22Rv1 (cell line): ENCODE data around the gene CALHM6.

Experiments used
- ZFX ChIP-seq: fragments of 450-650 bp; IDR thresholded peaks from 2 replicates; pipeline ENCODE4 v1.6.1; 2017; ENCODE audit warnings: antibody characterized with exemption, borderline replicate concordance
- TF ChIP-seq, protein P1 (sequence below): fragments of 450-650 bp; IDR thresholded peaks from 2 replicates; pipeline ENCODE4 v1.5.1; 2017; ENCODE audit warnings: mild to moderate bottlenecking

DNA sequence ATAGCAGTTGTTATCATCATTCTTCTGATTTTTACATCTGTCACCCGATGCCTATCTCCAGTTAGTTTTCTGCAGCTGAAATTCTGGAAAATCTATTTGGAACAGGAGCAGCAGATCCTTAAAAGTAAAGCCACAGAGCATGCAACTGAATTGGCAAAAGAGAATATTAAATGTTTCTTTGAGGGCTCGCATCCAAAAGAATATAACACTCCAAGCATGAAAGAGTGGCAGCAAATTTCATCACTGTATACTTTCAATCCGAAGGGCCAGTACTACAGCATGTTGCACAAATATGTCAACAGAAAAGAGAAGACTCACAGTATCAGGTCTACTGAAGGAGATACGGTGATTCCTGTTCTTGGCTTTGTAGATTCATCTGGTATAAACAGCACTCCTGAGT lies 2.1 kb downstream of the CALHM6 start:
- TF ChIP-seq, protein P1, sequence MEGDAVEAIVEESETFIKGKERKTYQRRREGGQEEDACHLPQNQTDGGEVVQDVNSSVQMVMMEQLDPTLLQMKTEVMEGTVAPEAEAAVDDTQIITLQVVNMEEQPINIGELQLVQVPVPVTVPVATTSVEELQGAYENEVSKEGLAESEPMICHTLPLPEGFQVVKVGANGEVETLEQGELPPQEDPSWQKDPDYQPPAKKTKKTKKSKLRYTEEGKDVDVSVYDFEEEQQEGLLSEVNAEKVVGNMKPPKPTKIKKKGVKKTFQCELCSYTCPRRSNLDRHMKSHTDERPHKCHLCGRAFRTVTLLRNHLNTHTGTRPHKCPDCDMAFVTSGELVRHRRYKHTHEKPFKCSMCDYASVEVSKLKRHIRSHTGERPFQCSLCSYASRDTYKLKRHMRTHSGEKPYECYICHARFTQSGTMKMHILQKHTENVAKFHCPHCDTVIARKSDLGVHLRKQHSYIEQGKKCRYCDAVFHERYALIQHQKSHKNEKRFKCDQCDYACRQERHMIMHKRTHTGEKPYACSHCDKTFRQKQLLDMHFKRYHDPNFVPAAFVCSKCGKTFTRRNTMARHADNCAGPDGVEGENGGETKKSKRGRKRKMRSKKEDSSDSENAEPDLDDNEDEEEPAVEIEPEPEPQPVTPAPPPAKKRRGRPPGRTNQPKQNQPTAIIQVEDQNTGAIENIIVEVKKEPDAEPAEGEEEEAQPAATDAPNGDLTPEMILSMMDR, result no peak
- TF ChIP-seq ZFX, result no peak
